CMK (cell line): ENCODE results near the gene CKMT2.

Experiments
- DNase-seq: peaks from one replicate; pipeline ENCODE4 v3.0.0-alpha.2; 2010; ENCODE audit warnings: low read depth

Gene CKMT2

DNA sequence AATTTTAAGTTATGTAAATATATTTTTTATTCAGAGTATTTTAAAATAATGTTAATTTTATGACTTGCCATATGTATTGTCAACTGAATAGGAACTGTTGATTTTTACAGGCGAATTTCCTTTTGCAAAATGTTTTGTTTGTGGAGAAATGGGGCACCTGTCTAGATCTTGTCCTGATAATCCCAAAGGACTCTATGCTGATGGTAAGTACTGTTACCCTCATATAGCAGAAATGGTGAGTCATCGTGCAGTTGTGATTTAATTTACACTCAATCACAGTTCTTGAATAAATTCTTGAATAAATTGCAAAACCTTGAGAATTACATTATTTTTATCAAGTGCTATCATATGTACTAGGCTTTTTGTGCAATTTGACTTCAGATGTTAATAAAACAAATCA lies 75.7 kb downstream of the CKMT2 start:
- DNase-seq: no peak

DNA sequence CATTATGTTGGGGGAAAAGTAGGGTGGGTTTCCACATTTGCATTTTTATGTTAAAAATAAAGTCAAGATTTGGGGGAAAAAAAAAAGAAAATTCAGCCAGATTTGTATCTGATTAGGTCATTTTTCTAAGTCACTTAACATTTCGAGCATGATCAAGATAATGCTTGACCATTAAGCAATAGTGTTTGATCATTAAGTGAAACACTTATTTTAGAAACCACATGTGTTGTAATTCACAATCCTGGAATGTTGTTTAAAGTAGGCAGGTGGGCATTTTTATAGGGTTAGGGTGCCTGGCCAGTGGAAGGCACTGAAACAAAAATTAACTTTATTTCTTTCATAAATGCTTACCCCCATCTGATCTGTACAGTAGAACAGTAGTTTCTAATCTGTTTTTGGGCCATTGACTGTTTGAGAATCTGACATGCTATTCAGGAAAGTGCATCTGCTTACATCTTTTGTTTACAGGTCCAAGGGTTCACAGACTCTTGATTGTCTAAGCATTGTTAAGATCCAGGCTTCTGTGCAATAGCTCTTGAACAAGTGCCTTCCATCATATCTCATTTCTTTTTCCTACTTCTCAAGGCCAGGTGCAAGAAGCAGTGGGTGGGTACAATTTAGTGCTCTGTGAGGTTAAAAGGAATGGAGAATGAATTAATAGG lies 77.4 kb downstream of the CKMT2 start:
- no peak for DNase-seq

DNA sequence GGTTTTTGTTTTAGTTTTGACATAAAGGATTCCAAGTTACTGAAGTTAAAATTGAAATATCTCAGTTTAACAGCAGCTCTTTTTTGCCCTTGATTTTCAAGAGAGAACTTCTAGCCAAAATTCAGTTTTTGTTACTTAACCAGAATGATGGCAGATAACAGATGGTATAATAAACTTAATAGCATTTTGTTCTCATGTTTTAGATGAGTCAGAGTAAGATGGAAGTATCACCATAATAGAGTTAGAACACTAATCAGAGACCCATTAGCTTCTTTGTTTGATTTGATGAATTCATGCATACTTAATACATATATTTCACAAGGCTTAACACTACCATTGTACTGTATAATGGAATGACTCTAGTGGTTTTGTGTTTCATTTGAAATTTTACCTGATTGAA lies 80.2 kb downstream of the CKMT2 start:
- DNase-seq: no peak

DNA sequence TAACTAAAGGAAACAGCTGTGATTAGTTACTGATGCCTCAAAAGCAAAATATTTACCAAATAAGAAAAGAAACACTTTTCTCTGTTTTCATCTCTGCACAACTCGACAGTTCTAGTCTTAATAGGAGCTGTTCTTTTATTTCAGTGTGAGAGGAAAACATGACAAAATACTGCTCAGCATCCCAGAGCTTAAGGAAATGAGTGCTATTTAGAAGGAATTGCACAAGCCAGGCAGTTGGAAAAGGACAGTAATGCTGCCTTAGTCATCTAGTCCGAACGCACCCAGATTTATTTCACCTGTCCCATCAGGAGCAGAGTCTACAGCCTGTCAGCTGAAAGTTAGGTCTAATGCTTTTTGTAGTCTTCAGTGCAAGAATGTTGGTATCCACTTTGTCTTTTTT lies 80.6 kb downstream of the CKMT2 start:
- DNase-seq: no peak

DNA sequence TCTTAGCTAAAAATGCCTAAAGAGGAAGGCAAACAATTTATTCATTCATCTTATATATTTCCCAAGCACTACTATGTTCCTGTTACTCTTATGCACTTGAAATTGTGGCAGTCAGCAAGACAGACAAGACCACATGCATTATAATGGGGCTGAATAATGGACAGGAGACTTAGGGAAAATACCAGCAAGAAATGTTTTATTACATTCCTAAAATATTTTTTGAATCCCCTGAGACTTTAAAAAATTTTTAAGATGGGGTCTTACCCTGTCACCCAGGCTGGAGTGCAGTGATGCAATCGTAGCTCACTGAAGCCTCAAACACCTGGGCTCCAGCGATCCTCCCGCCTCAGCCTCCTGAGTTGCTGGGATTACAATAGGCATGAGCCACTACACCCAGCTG lies 81.5 kb downstream of the CKMT2 start:
- no peak for DNase-seq

DNA sequence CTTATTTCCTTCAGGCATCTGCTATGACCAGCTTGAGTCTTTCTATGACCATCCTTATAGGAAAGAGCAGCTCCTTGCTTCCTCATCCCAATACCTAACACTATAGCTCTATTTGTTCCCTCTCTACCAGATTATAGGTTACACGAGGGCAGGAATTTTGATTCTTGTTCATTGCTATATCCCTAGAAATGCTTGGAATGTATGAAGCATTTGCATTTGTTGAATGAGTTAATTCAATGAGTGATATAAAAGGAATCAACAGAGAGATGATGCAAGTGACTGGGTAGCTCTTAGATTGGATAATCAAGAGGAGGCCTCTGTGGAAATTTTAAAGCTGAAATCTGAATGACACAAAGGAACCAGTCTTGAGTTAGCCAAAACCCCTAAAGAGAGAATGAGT lies 82.2 kb downstream of the CKMT2 start:
- no peak for DNase-seq

DNA sequence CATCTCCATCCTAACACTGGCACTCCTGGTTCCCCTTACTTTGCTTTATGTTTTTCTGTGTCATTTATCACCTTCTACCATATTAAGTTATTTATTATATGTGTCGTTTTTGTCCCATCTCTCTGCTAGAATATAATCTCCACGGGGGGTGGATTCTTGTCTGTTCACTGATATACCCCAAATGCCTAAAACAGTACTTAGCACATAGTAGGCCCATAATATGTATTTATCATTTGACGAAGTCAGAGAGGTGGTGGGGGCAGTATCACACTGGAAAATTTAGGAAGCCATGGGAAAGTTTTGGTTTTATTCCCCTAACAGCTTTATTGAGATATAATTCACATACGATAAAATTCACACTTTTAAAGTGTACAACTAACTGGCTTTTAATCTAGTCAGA lies 82.7 kb downstream of the CKMT2 start:
- no peak for DNase-seq
